Hepatocyte (in vitro differentiated cells): ENCODE data around the gene TMEM131. TPM values are rescaled to one million over a fixed set of nuclear protein-coding genes. Genes with fewer than 3 reads are reported as not detected.
"Not testable (repeated sequence)": the region's sequence is repeated elsewhere in the genome, so short reads cannot be mapped to it uniquely, and the experiment has no call there.

Experiments used
- DNase-seq: peaks from one replicate; pipeline ENCODE4 v3.0.0-alpha.2; 2016; ENCODE audit warnings: low spot score
- H2AFZ ChIP-seq: fragments of 200-600 bp; sonication (generic); 2 replicates; pipeline ENCODE4 v1.6.0; 2016; ENCODE audit warnings: antibody characterized with exemption, mild to moderate bottlenecking
- H3K27ac ChIP-seq: fragments of 200-600 bp; sonication (generic); 2 replicates; pipeline ENCODE4 v1.5.1; 2016; ENCODE audit warnings: mild to moderate bottlenecking
- H3K27me3 ChIP-seq: fragments of 200-600 bp; sonication (generic); 2 replicates; pipeline ENCODE4 v1.6.1; 2016
- H3K36me3 ChIP-seq: fragments of 200-600 bp; sonication (generic); replicated peaks from 2 replicates; pipeline ENCODE4 v1.5.1; 2016; ENCODE audit warnings: low read depth; ENCODE audit not compliant: insufficient read depth
- H3K4me1 ChIP-seq: fragments of 200-600 bp; sonication (generic); 2 replicates; pipeline ENCODE4 v1.5.1; 2016; ENCODE audit warnings: mild to moderate bottlenecking, moderate library complexity; ENCODE audit not compliant: insufficient read depth
- H3K4me2 ChIP-seq: fragments of 200-600 bp; sonication (generic); 2 replicates; pipeline ENCODE4 v1.6.0; 2016
- H3K4me3 ChIP-seq: fragments of 200-600 bp; sonication (generic); 2 replicates; pipeline ENCODE4 v1.5.1; 2016; ENCODE audit warnings: mild to moderate bottlenecking
- H3K79me2 ChIP-seq: fragments of 200-600 bp; sonication (generic); 2 replicates; pipeline ENCODE4 v1.6.0; 2017; ENCODE audit warnings: mild to moderate bottlenecking
- H3K9me2 ChIP-seq: fragments of 200-600 bp; sonication (generic); replicated peaks from 2 replicates; pipeline ENCODE4 v1.6.0; 2017; ENCODE audit warnings: mild to moderate bottlenecking; ENCODE audit not compliant: insufficient read depth
- H3K9me3 ChIP-seq: fragments of 200-600 bp; sonication (generic); 2 replicates; pipeline ENCODE4 v1.5.1; 2016; ENCODE audit warnings: low read depth, mild to moderate bottlenecking
- H4K20me1 ChIP-seq: fragments of 200-600 bp; sonication (generic); 2 replicates; pipeline ENCODE4 v1.6.0; 2016; ENCODE audit warnings: mild to moderate bottlenecking; ENCODE audit not compliant: insufficient read depth, poor library complexity, severe bottlenecking
- EZH2 ChIP-seq: fragments of 200-600 bp; sonication (generic); IDR thresholded peaks from 2 replicates; pipeline ENCODE4 v1.6.1; 2016; ENCODE audit warnings: antibody characterized with exemption, mild to moderate bottlenecking, borderline replicate concordance
- EZH2phosphoT487 ChIP-seq: fragments of 200-600 bp; sonication (generic); IDR thresholded peaks from one replicate; pipeline ENCODE4 v1.6.1; 2018; ENCODE audit warnings: antibody characterized with exemption, mild to moderate bottlenecking, low read depth, moderate library complexity; ENCODE audit not compliant: unreplicated experiment, severe bottlenecking
- WGBS: methylation state at CpG from one replicate; pipeline ENCODE4 v1.1.6; 2016; ENCODE audit warnings: low lambda C conversion rate; ENCODE audit errors: missing lambda C conversion rate; 5-methylcytosine and 5-hydroxymethylcytosine counted together
- polyA plus RNA-seq: library from polyadenylated mRNA; unstranded; fragments of >200 nt; fragmentation: Nextera tagmentation; extraction: Ambion mirVana; gene quantifications from 2 replicates; pipeline ENCODE4 v1.2.1, GENCODE V29; 2016
- total RNA-seq: library from RNA; depleted of rRNA; stranded (reverse); fragments of >200 nt; gene quantifications from 2 replicates; pipeline ENCODE4 v1.2.3, GENCODE V29; 2014
- TF ChIP-seq, protein P1 (sequence below): fragments of 200-600 bp; sonication (generic); IDR thresholded peaks from 2 replicates; pipeline ENCODE4 v1.5.1; 2016; ENCODE audit warnings: antibody characterized with exemption, mild to moderate bottlenecking; ENCODE audit not compliant: poor library complexity

TMEM131 gene
- total and polyA plus RNA-seq, 2 experiments from 2014 or later, result 17.5 to 42.1 TPM

DNA sequence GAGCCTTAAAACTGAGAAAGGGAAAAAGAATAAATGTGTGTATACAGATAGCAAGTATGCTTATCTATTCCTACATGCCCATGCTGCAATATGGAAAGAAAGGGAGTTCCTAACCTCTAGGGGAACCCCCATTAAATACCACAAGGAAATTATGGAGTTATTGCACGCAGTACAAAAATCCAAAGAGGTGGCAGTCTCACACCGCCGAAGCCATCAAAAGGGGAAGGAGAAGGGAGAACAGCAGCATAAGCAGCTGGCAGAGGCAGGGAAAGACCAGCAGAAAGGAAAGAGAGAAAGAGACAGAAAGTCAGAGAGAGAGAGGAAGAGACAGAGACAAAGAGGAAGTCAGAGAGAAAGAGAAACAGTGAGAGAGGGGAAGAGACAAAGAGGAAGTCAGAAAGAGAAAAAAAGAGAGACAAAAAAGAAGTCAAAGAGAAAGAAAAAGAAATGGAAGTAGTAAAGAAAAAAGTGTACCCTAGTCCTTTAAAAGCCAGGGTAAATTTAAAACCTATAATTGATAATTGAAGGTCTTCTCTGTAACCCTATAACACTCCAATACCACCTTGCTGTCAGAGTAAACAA lies 169.4 kb downstream of the TMEM131 start:
- H3K79me2 ChIP-seq, H3K9me2 ChIP-seq, DNase-seq, H3K4me3 ChIP-seq, H3K27ac ChIP-seq, H3K4me1 ChIP-seq, H3K36me3 ChIP-seq, H2AFZ ChIP-seq, H4K20me1 ChIP-seq, H3K27me3 ChIP-seq, H3K9me3 ChIP-seq, H3K4me2 ChIP-seq: not testable (repeated sequence)
- 95% methylated on average over 3 of the region's 3 CpGs for WGBS

DNA sequence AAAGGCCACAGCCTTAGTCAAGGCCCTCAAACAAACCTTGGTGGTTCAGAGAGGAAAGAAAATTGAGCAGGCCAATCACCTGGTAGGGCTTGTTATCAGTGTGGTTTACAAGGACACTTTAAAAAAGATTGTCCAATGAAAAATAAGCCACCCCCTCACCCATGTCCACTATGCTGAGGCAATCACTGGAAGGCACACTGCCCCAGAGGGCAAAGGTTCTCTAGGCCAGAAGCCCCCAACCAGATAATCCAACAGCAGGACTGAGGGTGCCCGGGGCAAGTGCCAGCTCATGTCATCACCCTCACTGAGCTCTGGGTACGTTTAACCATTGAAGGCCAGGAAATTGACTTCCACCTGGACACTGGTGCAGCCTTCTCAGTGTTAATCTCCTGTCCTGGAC lies 171.7 kb downstream of the TMEM131 start:
- not testable (repeated sequence) for H3K4me2 ChIP-seq, H3K9me3 ChIP-seq, H3K27me3 ChIP-seq, H3K4me1 ChIP-seq, H3K9me2 ChIP-seq, H3K4me3 ChIP-seq, H4K20me1 ChIP-seq, DNase-seq, H3K79me2 ChIP-seq, H2AFZ ChIP-seq, H3K36me3 ChIP-seq, H3K27ac ChIP-seq
- 92% methylated on average over 2 of the region's 2 CpGs for whole genome bisulfite sequencing

DNA sequence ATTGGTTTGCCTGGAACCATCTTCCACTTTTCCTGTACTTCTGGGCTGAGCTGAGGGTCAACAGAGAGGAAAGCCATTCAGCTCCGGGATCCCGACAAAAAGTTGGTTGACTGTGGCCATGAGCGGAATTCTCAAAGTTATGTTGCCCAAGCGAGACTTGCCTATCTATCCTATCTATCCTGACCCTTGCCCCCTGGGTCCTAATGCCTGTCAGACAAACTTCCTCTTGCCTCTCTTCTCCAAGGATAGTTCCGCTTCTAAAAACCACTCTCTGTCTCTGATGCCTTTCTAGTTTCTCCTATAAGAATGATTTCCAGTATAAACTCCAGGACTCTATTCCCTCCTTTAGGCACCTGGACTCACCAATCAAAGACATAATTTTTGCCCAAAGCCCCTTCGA lies 173.9 kb downstream of the TMEM131 start:
- not testable (repeated sequence) for H3K36me3 ChIP-seq

DNA sequence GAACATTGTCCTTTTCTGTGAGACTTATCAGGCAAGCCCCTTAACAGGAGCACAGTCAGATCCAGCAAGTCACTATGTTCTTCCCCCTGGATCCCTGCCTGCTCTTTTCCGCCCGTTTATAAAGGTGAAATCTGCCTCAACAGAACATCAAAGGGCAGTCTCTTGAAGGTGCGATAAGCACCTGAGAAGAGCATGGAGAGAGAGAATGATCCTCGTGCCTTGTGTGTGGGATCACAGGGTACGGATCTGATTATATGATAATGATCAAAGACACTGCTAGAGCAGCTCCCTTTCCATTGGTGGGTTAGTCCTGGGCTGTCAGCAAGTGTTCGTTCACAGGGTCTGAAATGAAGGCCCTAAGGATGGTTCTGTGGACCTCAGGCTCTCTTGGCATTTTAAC lies 176.0 kb downstream of the TMEM131 start:
- WGBS, result 62% methylated on average over 6 of the region's 6 CpGs
- H4K20me1 ChIP-seq, result no peaks in the 10 kb centered on the region
- no peaks in the 10 kb centered on the region for H3K9me3 ChIP-seq
- no peaks in the 10 kb centered on the region for H3K27me3 ChIP-seq
- H3K27ac ChIP-seq, result no peak overlapping the region
- H2AFZ ChIP-seq, result no peak overlapping the region
- no peaks in the 10 kb centered on the region for H3K4me1 ChIP-seq
- no peaks in the 10 kb centered on the region for H3K9me2 ChIP-seq
- no peak for TF ChIP-seq EZH2phosphoT487
- no peak for TF ChIP-seq EZH2
- TF ChIP-seq, protein P1, sequence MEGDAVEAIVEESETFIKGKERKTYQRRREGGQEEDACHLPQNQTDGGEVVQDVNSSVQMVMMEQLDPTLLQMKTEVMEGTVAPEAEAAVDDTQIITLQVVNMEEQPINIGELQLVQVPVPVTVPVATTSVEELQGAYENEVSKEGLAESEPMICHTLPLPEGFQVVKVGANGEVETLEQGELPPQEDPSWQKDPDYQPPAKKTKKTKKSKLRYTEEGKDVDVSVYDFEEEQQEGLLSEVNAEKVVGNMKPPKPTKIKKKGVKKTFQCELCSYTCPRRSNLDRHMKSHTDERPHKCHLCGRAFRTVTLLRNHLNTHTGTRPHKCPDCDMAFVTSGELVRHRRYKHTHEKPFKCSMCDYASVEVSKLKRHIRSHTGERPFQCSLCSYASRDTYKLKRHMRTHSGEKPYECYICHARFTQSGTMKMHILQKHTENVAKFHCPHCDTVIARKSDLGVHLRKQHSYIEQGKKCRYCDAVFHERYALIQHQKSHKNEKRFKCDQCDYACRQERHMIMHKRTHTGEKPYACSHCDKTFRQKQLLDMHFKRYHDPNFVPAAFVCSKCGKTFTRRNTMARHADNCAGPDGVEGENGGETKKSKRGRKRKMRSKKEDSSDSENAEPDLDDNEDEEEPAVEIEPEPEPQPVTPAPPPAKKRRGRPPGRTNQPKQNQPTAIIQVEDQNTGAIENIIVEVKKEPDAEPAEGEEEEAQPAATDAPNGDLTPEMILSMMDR, result no peak
- no peak for DNase-seq
- no peak overlapping the region for H3K4me3 ChIP-seq
- H3K36me3 ChIP-seq, result no peaks in the 10 kb centered on the region
- H3K4me2 ChIP-seq, result no peak overlapping the region
- no peaks in the 10 kb centered on the region for H3K79me2 ChIP-seq

More for the DNA sequence above, 173.9 kb downstream of the TMEM131 start:
- H3K9me3 ChIP-seq, H4K20me1 ChIP-seq, H2AFZ ChIP-seq, H3K4me1 ChIP-seq, H3K27ac ChIP-seq, H3K9me2 ChIP-seq, H3K4me3 ChIP-seq, H3K4me2 ChIP-seq, DNase-seq, H3K27me3 ChIP-seq, H3K79me2 ChIP-seq: not testable (repeated sequence)
- WGBS, result 98% methylated on average over 6 of the region's 6 CpGs

DNA sequence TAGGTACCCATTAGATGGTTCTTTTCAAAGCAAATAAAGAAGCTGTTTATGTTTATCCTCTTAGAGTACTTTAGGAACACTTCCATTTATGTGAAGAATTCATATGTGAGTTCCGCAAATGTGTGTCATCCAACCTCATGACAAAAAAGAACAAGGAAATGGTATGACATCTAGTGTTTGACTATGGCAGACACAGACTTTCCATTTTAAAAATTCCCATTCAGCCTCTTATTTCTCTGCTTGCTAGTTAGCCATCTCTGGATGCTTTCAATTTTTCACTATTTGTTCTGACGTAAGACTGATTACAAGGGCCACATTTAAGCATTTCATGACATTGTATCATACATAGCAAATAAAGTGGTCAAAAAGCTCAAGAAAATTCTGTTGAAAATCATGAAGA lies 179.3 kb downstream of the TMEM131 start:
- H3K9me3 ChIP-seq, result no peaks in the 10 kb centered on the region
- no peak for DNase-seq
- WGBS, result 100% methylated on average over 2 of the region's 2 CpGs

More for the DNA sequence above, 179.3 kb downstream of the TMEM131 start:
- no peaks in the 10 kb centered on the region for H3K36me3 ChIP-seq
- no peak overlapping the region for H3K4me2 ChIP-seq
- no peak overlapping the region for H2AFZ ChIP-seq
- no peaks in the 10 kb centered on the region for H4K20me1 ChIP-seq
- H3K27ac ChIP-seq, result no peak overlapping the region
- TF ChIP-seq EZH2, result no peak
- no peak for TF ChIP-seq EZH2phosphoT487
- TF ChIP-seq, protein P1, result no peak
- no peaks in the 10 kb centered on the region for H3K4me1 ChIP-seq
- H3K4me3 ChIP-seq, result no peak overlapping the region
- no peaks in the 10 kb centered on the region for H3K79me2 ChIP-seq
- no peaks in the 10 kb centered on the region for H3K27me3 ChIP-seq
- no peaks in the 10 kb centered on the region for H3K9me2 ChIP-seq
